HEK293 (cell line): ENCODE results near the gene ZC3H4.
A peak's percentile ranks its signal among the peaks of the same experiment; 100 is the strongest.

ENCODE experiments used
- FEZF1 ChIP-seq: fragments of 450-650 bp; formaldehyde crosslinking; IDR thresholded peaks from 2 replicates; pipeline ENCODE4 v1.5.1; 2016; ENCODE audit warnings: missing biosample characterization, missing genetic modification characterization
- OVOL3 ChIP-seq: fragments of 450-650 bp; formaldehyde crosslinking; IDR thresholded peaks from 2 replicates; pipeline ENCODE4 v1.5.1; 2016; ENCODE audit warnings: missing biosample characterization, missing genetic modification characterization
- PRDM10 ChIP-seq: fragments of 450-650 bp; formaldehyde crosslinking; IDR thresholded peaks from 2 replicates; pipeline ENCODE4 v1.5.1; 2016; ENCODE audit warnings: missing biosample characterization, missing genetic modification characterization
- TRIM28 ChIP-seq: IDR thresholded peaks from 2 replicates; pipeline ENCODE4 v1.6.1; 2011; ENCODE audit warnings: low read length, control low read depth, borderline replicate concordance
- WT1 ChIP-seq: fragments of 450-650 bp; formaldehyde crosslinking; IDR thresholded peaks from 2 replicates; pipeline ENCODE4 v1.5.1; 2016; ENCODE audit warnings: missing biosample characterization, missing genetic modification characterization
- ZBTB11 ChIP-seq: fragments of 450-650 bp; formaldehyde crosslinking; conservative IDR thresholded peaks from 2 replicates; pipeline ENCODE4 v1.5.1; 2016; ENCODE audit warnings: low read depth, missing biosample characterization, missing genetic modification characterization
- ZBTB20 ChIP-seq: fragments of 450-650 bp; formaldehyde crosslinking; IDR thresholded peaks from 2 replicates; pipeline ENCODE4 v1.5.1; 2016; ENCODE audit warnings: missing biosample characterization, missing genetic modification characterization
- ZBTB8A ChIP-seq: fragments of 450-650 bp; formaldehyde crosslinking; IDR thresholded peaks from 2 replicates; pipeline ENCODE4 v1.5.1; 2016; ENCODE audit warnings: missing biosample characterization, missing genetic modification characterization
- ZNF121 ChIP-seq: fragments of 450-650 bp; formaldehyde crosslinking; IDR thresholded peaks from 2 replicates; pipeline ENCODE4 v1.5.1; 2016; ENCODE audit warnings: missing biosample characterization, missing genetic modification characterization
- ZNF16 ChIP-seq: fragments of 450-650 bp; formaldehyde crosslinking; IDR thresholded peaks from 2 replicates; pipeline ENCODE4 v1.5.1; 2016; ENCODE audit warnings: low read depth, missing biosample characterization, missing genetic modification characterization
- ZNF24 ChIP-seq: fragments of 450-650 bp; formaldehyde crosslinking; IDR thresholded peaks from 2 replicates; pipeline ENCODE4 v1.5.1; 2016; ENCODE audit warnings: missing biosample characterization, missing genetic modification characterization
- ZNF488 ChIP-seq: fragments of 450-650 bp; formaldehyde crosslinking; IDR thresholded peaks from 2 replicates; pipeline ENCODE4 v1.5.1; 2016; ENCODE audit warnings: missing biosample characterization, missing genetic modification characterization
- ZNF513 ChIP-seq: fragments of 450-650 bp; IDR thresholded peaks from 2 replicates; pipeline ENCODE4 v1.5.1; 2018; ENCODE audit warnings: missing biosample characterization, missing genetic modification characterization
- ZNF561 ChIP-seq: fragments of 450-650 bp; IDR thresholded peaks from 2 replicates; pipeline ENCODE4 v1.5.1; 2018; ENCODE audit warnings: missing biosample characterization, missing genetic modification characterization, borderline replicate concordance
- ZNF629 ChIP-seq: fragments of 450-650 bp; formaldehyde crosslinking; IDR thresholded peaks from 2 replicates; pipeline ENCODE4 v1.5.1; 2017; ENCODE audit warnings: missing biosample characterization, missing genetic modification characterization
- ZNF664 ChIP-seq: fragments of 450-650 bp; formaldehyde crosslinking; IDR thresholded peaks from 2 replicates; pipeline ENCODE4 v1.5.1; 2016; ENCODE audit warnings: missing biosample characterization, missing genetic modification characterization

Gene ZC3H4

GRCh38 chr19:47036097-47036651, 77.4 kb downstream of the ZC3H4 start (continued):
- peak; percentile 98 for TF ChIP-seq PRDM10 (tag by site-specific recombination)
- peak; percentile 7; the same call in 1 of the 2 replicates for TF ChIP-seq WT1 (tag by site-specific recombination)
- TF ChIP-seq OVOL3: no peak
- 0 out of 2 replicates have a peak, but pooled peaks have one; percentile 6 for TF ChIP-seq ZBTB11 (tag by site-specific recombination)
- TF ChIP-seq ZNF121 (tag by site-specific recombination): peak; percentile 57; the same call in 1 of the 2 replicates
- TF ChIP-seq ZBTB8A (tag by site-specific recombination): peak; percentile 54; the same call in 1 of the 2 replicates
- TF ChIP-seq ZNF513: peak; percentile 99
- TF ChIP-seq ZBTB20: peak; percentile 60; the same call in 1 of the 2 replicates
- no peak for TF ChIP-seq ZNF664 (tag by site-specific recombination)
- no peak for TF ChIP-seq ZNF629 (tag by site-specific recombination)
- TF ChIP-seq ZNF24 (tag by site-specific recombination): peak; percentile 42
- 0 out of 2 replicates have a peak, but pooled peaks have one; percentile 11 for TF ChIP-seq ZNF561 (tag by site-specific recombination)
- peak; percentile 93 for TF ChIP-seq FEZF1 (tag by site-specific recombination)
- TF ChIP-seq ZNF16 (tag by site-specific recombination): no peak
- TF ChIP-seq TRIM28: no peak
- TF ChIP-seq ZNF488 (tag by site-specific recombination): no peak
